Fibroblast of villous mesenchyme (primary cell): Measurements from ENCODE around the gene NPAS2. TPM values are rescaled to one million over a fixed set of nuclear protein-coding genes. Genes with fewer than 3 reads are reported as not detected.

Experiments
- DNase-seq: peaks from one replicate; pipeline ENCODE4 v3.0.0-alpha.2; 2010; ENCODE audit warnings: low read depth
- H3K4me3 ChIP-seq: 2 replicates; pipeline ENCODE4 v1.5.1; 2011; ENCODE audit warnings: low read depth, mild to moderate bottlenecking, low read length
- total RNA-seq: library from RNA; depleted of rRNA; stranded (reverse); fragments of >200 nt; gene quantifications from 2 replicates; pipeline ENCODE4 v1.2.3, GENCODE V29; 2012
- TF ChIP-seq, protein P1 (sequence below): IDR thresholded peaks from 2 replicates; pipeline ENCODE4 v1.5.1; 2012; ENCODE audit warnings: low read depth, mild to moderate bottlenecking, low read length; ENCODE audit not compliant: insufficient read depth

NPAS2 gene, protein sequence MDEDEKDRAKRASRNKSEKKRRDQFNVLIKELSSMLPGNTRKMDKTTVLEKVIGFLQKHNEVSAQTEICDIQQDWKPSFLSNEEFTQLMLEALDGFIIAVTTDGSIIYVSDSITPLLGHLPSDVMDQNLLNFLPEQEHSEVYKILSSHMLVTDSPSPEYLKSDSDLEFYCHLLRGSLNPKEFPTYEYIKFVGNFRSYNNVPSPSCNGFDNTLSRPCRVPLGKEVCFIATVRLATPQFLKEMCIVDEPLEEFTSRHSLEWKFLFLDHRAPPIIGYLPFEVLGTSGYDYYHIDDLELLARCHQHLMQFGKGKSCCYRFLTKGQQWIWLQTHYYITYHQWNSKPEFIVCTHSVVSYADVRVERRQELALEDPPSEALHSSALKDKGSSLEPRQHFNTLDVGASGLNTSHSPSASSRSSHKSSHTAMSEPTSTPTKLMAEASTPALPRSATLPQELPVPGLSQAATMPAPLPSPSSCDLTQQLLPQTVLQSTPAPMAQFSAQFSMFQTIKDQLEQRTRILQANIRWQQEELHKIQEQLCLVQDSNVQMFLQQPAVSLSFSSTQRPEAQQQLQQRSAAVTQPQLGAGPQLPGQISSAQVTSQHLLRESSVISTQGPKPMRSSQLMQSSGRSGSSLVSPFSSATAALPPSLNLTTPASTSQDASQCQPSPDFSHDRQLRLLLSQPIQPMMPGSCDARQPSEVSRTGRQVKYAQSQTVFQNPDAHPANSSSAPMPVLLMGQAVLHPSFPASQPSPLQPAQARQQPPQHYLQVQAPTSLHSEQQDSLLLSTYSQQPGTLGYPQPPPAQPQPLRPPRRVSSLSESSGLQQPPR
- total RNA-seq, result 13.9 and 17.3 TPM in 2 replicates

DNA sequence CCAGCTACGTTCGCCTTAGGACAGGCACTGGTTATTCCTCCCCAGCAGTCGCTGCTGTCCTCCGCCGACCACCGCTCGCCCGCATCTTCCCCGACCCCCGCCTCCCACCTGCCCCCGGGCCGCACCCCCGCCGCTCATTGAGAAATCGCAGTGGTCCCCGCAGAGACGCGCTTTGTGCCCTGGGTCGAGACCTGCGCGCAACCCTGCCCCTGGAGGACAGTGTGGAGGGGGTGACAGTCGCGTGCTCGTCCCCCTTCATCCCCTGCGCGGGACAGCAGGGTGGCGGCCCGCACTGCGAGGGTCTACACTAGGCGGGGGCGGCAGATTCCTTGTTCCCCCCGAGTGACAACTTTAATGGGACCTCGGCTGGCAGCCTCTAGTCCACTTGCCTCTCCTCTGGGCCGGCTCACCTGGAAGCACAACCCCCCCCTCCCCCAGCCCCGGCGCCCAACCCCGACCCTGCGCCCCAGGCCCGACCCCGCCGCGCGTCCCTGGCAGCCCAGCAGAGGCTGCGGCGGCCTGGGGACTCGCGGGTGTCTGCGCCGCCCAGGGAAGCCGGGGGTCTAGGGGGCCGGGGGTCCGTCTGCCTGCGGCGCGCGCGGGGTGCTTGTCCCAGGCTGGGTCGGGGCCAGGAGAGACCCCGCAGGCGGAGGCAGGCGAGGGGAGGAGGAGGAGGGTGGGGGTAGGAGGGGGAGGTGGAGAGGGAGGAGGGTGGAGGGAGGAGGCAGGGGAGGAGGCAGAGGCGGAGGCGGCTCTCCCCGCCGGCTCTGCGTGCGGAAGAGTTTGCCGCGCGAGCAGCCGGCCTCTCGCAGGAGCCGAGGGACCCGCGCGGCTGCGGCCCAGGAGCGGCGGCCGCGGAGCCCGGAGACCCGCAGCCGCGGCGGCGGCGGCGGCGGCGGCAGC, at the start of gene NPAS2:
Gene NPAS2 (plus strand): TSS at position 770 of the 903 bp plus-strand sequence. CDS start 84,616 bp downstream, outside the sequence.
- DNase-seq, result peak; percentile 41
- peak within 1 kb of the TSS; percentile 67 for H3K4me3 ChIP-seq
- TF ChIP-seq, protein P1, sequence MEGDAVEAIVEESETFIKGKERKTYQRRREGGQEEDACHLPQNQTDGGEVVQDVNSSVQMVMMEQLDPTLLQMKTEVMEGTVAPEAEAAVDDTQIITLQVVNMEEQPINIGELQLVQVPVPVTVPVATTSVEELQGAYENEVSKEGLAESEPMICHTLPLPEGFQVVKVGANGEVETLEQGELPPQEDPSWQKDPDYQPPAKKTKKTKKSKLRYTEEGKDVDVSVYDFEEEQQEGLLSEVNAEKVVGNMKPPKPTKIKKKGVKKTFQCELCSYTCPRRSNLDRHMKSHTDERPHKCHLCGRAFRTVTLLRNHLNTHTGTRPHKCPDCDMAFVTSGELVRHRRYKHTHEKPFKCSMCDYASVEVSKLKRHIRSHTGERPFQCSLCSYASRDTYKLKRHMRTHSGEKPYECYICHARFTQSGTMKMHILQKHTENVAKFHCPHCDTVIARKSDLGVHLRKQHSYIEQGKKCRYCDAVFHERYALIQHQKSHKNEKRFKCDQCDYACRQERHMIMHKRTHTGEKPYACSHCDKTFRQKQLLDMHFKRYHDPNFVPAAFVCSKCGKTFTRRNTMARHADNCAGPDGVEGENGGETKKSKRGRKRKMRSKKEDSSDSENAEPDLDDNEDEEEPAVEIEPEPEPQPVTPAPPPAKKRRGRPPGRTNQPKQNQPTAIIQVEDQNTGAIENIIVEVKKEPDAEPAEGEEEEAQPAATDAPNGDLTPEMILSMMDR, result no peak

DNA sequence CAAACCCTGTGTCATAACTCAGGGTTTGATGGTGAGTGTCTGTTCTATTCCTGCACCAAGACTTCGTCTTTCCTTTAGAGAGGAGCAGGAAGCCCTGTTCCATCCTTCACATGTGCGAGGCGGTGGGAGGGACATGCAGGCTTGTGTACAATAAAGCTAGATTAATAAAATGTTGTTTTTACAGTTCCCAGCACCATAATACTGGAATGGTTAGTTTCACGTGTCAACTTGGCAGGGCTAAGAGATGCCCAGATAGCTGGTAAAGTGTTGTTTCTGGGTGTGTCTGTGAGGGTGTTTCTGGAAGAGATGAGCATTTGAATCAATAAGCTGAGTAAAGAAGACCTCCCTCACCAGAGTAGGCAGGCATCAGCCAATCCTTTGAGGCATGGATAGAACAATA, 48.8 kb upstream of the NPAS2 start:
- TF ChIP-seq, protein P1, result no peak
- DNase-seq, result no peak
- H3K4me3 ChIP-seq, result no peak overlapping the region

DNA sequence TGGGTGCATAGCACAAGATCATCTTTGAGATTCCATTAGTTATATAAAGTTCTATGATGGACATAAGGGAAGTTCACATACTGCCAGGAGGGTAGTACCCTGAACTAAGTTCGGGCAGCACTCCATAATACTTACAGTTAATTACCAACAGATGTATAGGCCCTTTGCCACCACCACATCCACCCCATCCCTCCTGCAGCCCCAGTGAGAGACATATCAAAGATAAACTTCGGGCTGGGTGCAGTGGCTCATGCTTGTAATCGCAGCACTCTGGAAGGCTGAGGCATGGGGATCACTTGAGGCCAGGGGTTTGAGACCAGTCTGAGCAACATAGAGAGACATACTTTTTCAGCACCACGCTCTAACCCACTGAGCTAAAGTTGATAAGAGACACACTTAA, 46.4 kb upstream of the NPAS2 start:
- DNase-seq, result no peak
- no peak overlapping the region for H3K4me3 ChIP-seq
- TF ChIP-seq, protein P1, result no peak

DNA sequence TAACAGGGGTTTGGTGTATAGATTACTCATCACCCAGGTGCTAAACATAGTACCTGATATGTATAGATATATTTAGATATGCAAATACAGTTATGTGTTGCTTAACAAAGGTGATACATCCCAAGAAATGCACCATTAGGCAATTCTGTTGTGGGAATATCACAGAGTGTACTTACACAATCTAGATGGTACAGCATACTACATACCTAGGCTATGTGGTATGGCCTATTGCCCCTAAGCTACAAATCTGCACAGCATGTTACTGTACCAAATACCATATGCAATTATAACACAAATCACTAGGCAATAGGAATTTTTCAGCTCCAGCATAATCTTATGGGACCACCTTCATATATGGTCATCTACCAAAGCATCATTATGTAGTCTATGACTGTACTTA, 43.5 kb upstream of the NPAS2 start:
- TF ChIP-seq, protein P1, result no peak
- no peak for DNase-seq
- H3K4me3 ChIP-seq, result no peak overlapping the region

DNA sequence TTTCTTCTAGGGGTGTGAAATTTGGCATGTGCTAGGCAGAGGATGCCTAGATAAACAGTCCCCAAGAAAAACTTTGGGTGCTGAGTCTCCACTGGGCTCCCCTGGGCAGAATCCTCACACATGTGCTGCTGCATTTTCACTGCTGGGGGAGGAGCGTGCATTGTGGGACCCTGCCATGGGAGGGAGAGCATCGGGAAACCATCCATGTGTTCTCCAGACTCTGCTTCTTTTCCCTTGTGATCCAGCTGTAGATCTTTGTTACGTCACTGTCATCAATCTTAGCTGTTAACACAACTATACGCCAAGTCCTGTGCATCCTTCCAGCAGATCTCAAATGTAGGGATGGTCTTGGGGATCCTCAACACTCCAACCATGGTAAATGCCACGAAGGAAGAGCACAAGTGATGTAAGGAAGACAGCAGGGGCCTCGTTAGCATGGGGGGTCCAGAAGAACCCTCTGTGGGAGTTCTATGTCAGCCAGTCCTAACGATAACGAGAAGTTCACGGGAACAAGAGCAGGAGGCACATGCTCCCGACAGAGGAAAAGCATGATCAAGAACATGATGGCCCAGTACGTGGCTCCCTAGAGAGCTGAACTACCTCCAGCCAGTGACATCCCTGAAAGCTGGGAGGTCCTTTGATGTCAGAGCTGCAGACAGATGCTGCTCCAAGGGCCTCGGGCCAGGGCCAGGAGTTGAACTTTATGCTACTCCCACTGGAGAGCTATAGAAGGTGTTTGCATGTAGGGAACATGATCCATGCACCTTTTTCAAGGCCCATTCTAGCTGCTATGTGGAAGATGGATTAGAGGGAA, 41.1 kb upstream of the NPAS2 start:
- no peak for DNase-seq
- TF ChIP-seq, protein P1, result no peak
- no peak overlapping the region for H3K4me3 ChIP-seq

DNA sequence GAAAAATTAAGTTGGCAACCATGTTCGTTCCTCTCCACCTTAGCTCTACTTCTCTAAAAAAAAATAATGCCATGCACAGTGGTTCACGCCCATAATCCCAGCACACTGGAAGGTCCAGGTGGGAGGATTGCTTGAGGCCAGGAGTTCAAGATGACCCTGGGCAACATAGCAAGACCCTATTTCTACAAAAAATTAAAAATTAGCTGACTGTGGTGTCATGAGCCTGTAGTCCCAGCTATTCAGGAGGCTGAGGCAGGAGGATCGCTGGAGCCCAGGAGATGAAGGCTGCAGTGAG, 40.1 kb upstream of the NPAS2 start:
- DNase-seq, result no peak
- TF ChIP-seq, protein P1, result no peak
- H3K4me3 ChIP-seq, result no peak overlapping the region
